ENCODE data around the gene TAC3. TPM values are rescaled to one million over a fixed set of nuclear protein-coding genes. Genes with fewer than 3 reads are reported as not detected.
"Not testable (repeated sequence)": the region's sequence is repeated elsewhere in the genome, so short reads cannot be mapped to it uniquely, and the experiment has no call there.

The TAC3 gene
- polyA plus RNA-seq (ENCODE audit: insufficient read length in 4 of 4), result 1 to 10 TPM in 3 of 4 donors, under 1 TPM in 1; 0.39 to 5.3 (median 3.0) TPM

GRCh38 chr12:57016348-57016747, at the start of gene TAC3:
TSS of gene TAC3 (minus strand) at chr12:57016529. CDS start at chr12:57015797, 732 bp downstream.
- no peak for DNase-seq (ENCODE audit: low read depth in 4 of 4, low spot score in 3 of 4)

GRCh38 chr12:57063991-57064685, 47.8 kb upstream of the TAC3 start:
- DNase-seq (ENCODE audit: low read depth in 4 of 4, low spot score in 3 of 4), result no peak

GRCh38 chr12:57058454-57058853, 42.1 kb upstream of the TAC3 start:
- no peak for DNase-seq (ENCODE audit: low read depth in 4 of 4, low spot score in 3 of 4)

GRCh38 chr12:57057067-57057751, 40.9 kb upstream of the TAC3 start:
- no peak for DNase-seq (ENCODE audit: low read depth in 4 of 4, low spot score in 3 of 4)

GRCh38 chr12:57055824-57056223, 39.5 kb upstream of the TAC3 start:
- DNase-seq (ENCODE audit: low read depth in 4 of 4, low spot score in 3 of 4), result no peak

- DNase-seq (ENCODE audit: low read depth in 4 of 4, low spot score in 3 of 4), result not testable (repeated sequence)
Observed at GRCh38 chr12:57053901-57054300, 37.6 kb upstream of the TAC3 start.

- not testable (repeated sequence) for DNase-seq (ENCODE audit: low read depth in 4 of 4, low spot score in 3 of 4)
Observed at GRCh38 chr12:57053146-57053545, 36.8 kb upstream of the TAC3 start.

GRCh38 chr12:57051011-57051410, 34.7 kb upstream of the TAC3 start:
- DNase-seq (ENCODE audit: low read depth in 4 of 4, low spot score in 3 of 4), result no peak

GRCh38 chr12:57049890-57050289, 33.6 kb upstream of the TAC3 start, which contains the start of gene MYO1A:
TSS of gene MYO1A (minus strand) at chr12:57050129. CDS start at chr12:57048323, 1,806 bp downstream.
- no peak for DNase-seq (ENCODE audit: low read depth in 4 of 4, low spot score in 3 of 4)

GRCh38 chr12:57049119-57049446, 32.8 kb upstream of the TAC3 start:
- no peak for DNase-seq (ENCODE audit: low read depth in 4 of 4, low spot score in 3 of 4)

- no peak for DNase-seq (ENCODE audit: low read depth in 4 of 4, low spot score in 3 of 4)
Observed at GRCh38 chr12:57048423-57049118, 32.2 kb upstream of the TAC3 start.

GRCh38 chr12:57047981-57048380, 31.7 kb upstream of the TAC3 start:
- no peak for DNase-seq (ENCODE audit: low read depth in 4 of 4, low spot score in 3 of 4)

GRCh38 chr12:57046947-57047890, 30.9 kb upstream of the TAC3 start:
- DNase-seq (ENCODE audit: low read depth in 4 of 4, low spot score in 3 of 4), result no peak

- no peak for DNase-seq (ENCODE audit: low read depth in 4 of 4, low spot score in 3 of 4)
Observed at GRCh38 chr12:57046086-57046791, 29.9 kb upstream of the TAC3 start.

GRCh38 chr12:57044889-57045288, 28.6 kb upstream of the TAC3 start:
- DNase-seq (ENCODE audit: low read depth in 4 of 4, low spot score in 3 of 4), result no peak

- no peak for DNase-seq (ENCODE audit: low read depth in 4 of 4, low spot score in 3 of 4)
Observed at GRCh38 chr12:57044468-57044867, 28.1 kb upstream of the TAC3 start.

- DNase-seq (ENCODE audit: low read depth in 4 of 4, low spot score in 3 of 4), result no peak
Observed at GRCh38 chr12:57042695-57043094, 26.4 kb upstream of the TAC3 start.

- no peak for DNase-seq (ENCODE audit: low read depth in 4 of 4, low spot score in 3 of 4)
Observed at GRCh38 chr12:57040750-57041149, 24.4 kb upstream of the TAC3 start.

GRCh38 chr12:57040211-57040610, 23.9 kb upstream of the TAC3 start:
- no peak for DNase-seq (ENCODE audit: low read depth in 4 of 4, low spot score in 3 of 4)

Measured in right renal pelvis (tissue), 4 donors.